GM20000 (cell line): Measurements from ENCODE around the gene HIBCH.

ENCODE experiments used
- DNase-seq: peaks from one replicate; pipeline ENCODE4 v3.0.0; 2012; ENCODE audit warnings: low spot score
- TF ChIP-seq, protein P1 (sequence below): IDR thresholded peaks from 2 replicates; pipeline ENCODE4 v1.5.1; 2012; ENCODE audit warnings: mild to moderate bottlenecking, control low read depth; ENCODE audit errors: extremely low read depth, missing control alignments

HIBCH gene, protein sequence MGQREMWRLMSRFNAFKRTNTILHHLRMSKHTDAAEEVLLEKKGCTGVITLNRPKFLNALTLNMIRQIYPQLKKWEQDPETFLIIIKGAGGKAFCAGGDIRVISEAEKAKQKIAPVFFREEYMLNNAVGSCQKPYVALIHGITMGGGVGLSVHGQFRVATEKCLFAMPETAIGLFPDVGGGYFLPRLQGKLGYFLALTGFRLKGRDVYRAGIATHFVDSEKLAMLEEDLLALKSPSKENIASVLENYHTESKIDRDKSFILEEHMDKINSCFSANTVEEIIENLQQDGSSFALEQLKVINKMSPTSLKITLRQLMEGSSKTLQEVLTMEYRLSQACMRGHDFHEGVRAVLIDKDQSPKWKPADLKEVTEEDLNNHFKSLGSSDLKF

DNA sequence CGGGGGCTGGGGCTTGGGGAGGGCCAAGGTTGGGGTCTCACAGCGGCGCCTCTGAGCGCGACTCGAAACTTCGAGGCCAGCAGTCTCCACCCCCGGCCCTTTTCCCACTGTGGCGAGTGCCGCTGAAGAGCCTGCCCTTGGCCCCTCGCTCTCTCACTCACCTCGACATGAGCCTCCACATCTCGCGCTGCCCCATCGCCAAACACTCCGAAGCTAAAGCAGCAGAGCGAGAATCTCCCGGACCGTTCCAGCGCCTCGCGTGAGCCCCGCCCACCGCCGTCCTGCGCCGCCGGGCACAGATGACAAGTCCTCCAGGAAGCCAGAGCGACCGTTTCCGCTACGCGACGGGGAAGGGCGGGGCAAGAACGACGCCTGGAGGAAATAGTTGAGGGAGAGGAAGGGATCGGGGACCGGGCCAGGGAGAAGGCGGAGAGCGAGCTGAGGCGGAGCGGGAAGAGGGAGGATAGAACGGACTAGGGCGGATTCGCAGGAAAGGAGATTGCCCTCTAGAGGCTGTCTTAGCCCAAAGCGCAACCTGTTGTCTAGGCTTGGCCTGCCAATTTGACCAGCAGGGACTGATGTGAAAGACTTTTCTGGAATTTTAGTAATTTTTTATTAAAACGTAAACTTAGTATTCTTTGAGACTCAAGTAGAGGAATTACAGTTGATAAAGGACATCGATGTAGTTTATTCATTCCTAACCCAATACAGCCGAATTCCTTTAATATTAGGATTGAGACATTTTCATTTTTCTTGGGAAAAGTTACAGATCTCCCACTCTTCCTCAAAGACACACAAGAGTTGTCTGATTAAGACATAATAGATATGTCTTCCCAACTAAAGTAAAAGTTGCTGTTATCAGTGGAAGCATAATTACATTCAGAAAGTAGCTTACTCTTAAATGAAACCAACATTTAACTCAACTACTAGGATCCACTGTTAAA, at the start of gene HIBCH:
HIBCH (minus strand) TSS at position 272 of the 944 bp plus-strand sequence; CDS start at position 196, 76 bp downstream.
- DNase-seq, result peak; percentile 82
- TF ChIP-seq, protein P1, sequence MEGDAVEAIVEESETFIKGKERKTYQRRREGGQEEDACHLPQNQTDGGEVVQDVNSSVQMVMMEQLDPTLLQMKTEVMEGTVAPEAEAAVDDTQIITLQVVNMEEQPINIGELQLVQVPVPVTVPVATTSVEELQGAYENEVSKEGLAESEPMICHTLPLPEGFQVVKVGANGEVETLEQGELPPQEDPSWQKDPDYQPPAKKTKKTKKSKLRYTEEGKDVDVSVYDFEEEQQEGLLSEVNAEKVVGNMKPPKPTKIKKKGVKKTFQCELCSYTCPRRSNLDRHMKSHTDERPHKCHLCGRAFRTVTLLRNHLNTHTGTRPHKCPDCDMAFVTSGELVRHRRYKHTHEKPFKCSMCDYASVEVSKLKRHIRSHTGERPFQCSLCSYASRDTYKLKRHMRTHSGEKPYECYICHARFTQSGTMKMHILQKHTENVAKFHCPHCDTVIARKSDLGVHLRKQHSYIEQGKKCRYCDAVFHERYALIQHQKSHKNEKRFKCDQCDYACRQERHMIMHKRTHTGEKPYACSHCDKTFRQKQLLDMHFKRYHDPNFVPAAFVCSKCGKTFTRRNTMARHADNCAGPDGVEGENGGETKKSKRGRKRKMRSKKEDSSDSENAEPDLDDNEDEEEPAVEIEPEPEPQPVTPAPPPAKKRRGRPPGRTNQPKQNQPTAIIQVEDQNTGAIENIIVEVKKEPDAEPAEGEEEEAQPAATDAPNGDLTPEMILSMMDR, result peak; percentile 41

DNA sequence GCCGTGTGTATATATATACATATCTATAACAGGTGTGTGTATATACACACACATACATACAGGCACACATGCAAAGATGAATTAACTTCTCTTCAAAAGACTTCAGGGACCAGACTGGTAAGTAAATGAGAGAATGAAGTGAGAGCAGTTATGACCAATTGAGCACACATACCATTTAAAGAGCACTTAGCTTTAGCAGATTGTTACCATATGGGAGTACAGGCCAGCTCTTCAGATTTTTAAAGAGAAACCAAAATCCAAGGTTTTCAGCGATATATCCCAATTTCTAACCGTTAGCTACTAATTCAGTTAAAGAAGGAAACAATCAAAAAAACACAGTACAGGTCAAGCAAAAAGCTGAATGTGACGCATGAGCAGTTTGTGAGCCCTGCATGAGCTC, 47.5 kb upstream of the HIBCH start:
- TF ChIP-seq, protein P1, result no peak

DNA sequence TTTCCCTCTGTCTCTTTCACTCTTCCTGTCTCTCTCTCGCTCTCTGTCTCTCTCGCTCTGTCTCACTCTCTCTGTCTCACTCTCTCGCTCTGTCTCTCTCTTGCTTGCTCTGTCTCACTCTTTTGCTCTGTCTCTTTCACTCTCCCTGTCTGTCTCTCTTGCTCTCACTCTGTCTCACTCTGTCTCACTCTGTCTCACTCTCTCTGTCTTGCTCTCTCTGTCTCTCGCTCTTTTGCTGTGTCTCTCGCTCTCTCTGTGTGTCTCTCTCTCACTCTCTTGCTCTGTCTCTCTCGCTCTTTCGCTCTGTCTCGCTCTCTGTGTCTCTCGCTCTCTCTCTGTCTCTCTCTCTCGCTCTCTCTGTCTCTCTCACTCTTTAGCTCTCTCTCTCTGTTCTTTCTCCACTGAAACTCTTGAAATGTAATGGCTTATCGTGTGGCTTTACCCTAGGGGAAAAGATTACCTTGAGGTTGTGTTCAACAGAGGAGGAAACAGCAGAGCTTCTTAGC, 46.7 kb upstream of the HIBCH start:
- DNase-seq, result no peak
- TF ChIP-seq, protein P1, result no peak

More for the DNA sequence above, 47.5 kb upstream of the HIBCH start:
- DNase-seq, result no peak

DNA sequence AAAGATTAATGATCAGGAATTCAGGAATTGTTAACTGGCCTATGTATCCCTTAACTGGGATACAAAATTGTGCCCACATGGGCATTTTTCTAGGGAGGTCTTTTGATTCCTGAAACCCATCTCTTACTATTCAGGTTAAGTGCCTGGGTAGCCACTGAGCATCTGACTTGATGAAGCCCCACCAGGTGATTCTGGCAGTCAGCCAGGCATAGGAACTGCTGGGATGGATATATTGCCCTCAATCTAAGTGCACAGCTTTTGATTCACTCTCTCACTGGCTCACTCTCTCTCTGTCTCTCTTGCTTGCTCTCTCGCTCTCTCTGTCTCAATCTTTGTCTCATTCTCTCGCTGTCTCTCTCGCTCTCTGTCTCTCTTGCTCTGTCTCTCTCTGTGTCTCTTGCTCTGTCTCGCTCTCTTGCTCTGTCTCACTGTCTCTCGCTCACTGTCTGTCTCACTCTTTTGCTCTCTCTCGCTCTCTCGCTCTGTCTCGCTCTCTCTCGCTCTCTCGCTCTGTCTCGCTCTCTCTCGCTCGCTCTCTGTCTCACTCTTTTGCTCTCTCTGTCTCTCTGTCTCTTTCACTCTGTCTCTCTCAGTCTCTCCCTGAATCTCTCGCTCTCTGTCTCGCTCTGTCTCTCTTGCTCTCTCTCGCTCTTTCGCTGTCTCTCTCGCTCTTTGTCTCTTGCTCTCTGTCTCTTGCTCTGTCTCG, 46.0 kb upstream of the HIBCH start:
- TF ChIP-seq, protein P1, result no peak
- no peak for DNase-seq

DNA sequence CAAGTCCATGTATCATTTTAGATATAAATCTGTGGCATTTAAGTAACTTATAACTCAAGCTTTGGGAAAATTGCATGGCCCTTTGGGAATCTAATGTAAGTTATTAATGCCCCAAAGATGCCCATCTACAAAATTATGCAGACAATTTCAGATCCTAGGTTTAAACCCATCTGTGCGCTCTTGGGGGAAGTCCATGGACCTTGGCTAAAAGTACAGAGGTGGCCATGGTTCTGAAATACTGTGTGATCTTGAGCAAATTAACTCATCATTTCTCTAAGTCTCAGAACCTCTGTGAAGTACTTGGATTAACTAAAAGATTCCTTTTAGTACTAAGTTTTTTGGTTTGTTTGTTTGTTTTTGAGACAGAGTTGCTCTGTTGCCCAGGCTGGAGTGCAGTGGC, 43.3 kb upstream of the HIBCH start:
- DNase-seq, result no peak
- TF ChIP-seq, protein P1, result no peak

DNA sequence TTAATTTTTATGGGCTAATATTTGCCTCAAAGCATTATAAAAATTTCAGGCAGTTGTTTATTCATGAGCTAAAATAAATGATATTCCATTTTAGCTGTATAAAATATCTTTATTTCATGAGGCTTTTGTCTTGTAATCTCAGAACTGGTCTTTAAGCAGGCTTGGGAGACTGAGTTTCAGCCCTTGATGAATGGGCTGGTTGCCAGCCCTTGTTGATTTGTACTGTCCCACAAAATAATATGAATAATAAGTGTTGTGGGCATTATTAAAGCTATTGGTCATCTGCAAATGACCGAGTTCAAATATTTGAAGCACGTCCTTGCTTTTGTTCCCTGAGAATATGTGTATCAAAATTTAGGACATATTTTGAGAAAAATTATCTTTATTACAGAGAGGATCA, 41.9 kb upstream of the HIBCH start:
- DNase-seq, result no peak
- TF ChIP-seq, protein P1, result no peak
